ENCODE measurements around the gene CTNNBL1.

Gene CTNNBL1

DNA sequence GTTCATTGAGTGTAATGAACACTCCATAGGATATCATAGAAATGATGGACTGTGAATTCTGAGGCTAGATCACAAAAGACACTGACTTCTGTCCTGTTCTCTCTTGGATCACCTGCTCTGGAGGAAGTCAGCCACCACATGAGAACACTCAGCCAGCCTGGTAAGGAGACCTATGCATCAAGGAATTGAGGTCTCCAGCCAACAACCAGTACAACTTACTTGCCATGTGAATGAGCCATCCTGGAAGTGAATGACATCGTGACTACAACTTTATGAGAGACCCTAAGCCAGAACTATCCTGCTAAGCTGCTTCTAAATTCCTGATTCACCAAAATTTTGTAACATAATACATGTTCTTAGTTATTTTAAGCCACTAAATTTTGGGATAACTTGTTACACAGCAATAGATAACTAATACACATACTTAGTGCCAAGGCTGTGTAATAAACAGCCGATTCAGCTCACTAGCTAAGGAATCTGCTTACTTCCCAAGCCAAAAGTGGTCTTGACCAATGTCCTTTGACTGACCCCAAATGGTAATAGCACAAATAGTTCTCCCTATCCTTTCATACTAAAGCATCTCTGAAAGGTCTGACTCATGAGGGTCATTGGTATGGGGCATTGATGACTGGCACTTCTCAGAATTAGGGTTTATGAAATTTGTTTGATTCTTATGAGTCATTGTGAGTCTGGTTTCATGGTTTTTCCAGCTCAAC lies 6.9 kb upstream of the CTNNBL1 start:
- Histone ChIP-seq H4K12ac (ENCODE audit: low read depth, low read length) (no peak overlapping the region), H2BK5ac (ENCODE audit: low read depth, low read length, poor library complexity) (no peak overlapping the region), H2BK120ac (ENCODE audit: insufficient read depth, low read length, poor library complexity) (no peak overlapping the region), H3K36me3 (ENCODE audit: control insufficient read depth in 1 of 2, insufficient read depth in 2 of 2, low read length in 2 of 2) (no peaks in the 10 kb centered on the region), H3K14ac (ENCODE audit: low read length) (no peak overlapping the region), H3K18ac (ENCODE audit: low read length) (no peak overlapping the region), H3K4me1 (ENCODE audit: control insufficient read depth in 1 of 2, insufficient read depth in 2 of 2, low read length in 2 of 2) (no peaks in the 10 kb centered on the region), H2BK12ac (ENCODE audit: low read length) (no peak overlapping the region), H3K9me3 (ENCODE audit: insufficient read depth, low read depth, low read length) (no peaks in the 10 kb centered on the region), H4K8ac (ENCODE audit: low read depth, low read length) (no peak overlapping the region), H3K79me2 (ENCODE audit: control insufficient read depth, insufficient read depth, low read length, poor library complexity) (no peaks in the 10 kb centered on the region), H3K9ac (ENCODE audit: low read length) (no peak overlapping the region), H2AK5ac (ENCODE audit: low read length) (no peak overlapping the region), H3K27me3 (ENCODE audit: insufficient read depth, low read length) (no peaks in the 10 kb centered on the region), H3K23ac (ENCODE audit: low read length) (no peak overlapping the region), H3K4ac (ENCODE audit: low read depth, low read length) (no peak overlapping the region), H3K4me2 (ENCODE audit: low read length) (no peak overlapping the region), H3K79me1 (ENCODE audit: low read length) (no peaks in the 10 kb centered on the region), H2AFZ (ENCODE audit: insufficient read depth, low read length, poor library complexity) (no peak overlapping the region), H4K91ac (ENCODE audit: low read depth, low read length) (no peak overlapping the region), H3K4me3 (ENCODE audit: low read depth, low read length) (no peak overlapping the region), H3K27ac (ENCODE audit: low read depth, low read length) (no peak overlapping the region)
- no CpG with 5 or more reads among the region's 2 CpGs for WGBS (ENCODE audit: extremely low coverage, insufficient coverage, insufficient read length)
- no peak for DNase-seq

DNA sequence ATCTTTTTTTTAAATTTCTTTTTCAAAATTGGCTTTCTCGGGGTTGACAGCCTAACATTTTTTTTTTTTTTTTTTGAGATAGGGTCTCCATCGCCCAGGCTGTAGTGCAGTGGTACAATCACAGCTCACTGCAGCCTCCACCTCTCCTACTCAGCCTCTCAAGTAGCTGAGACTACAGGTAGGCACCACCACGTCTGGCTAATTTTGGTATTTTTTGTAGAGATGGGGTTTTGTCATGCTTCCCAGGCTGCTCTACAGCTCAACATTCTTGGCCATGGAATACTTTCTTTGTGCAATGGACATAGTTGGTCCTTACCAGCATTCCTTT lies 6.4 kb upstream of the CTNNBL1 start:
- WGBS (ENCODE audit: extremely low coverage, insufficient coverage, insufficient read length): no CpG with 5 or more reads among the region's 3 CpGs
- H3K14ac ChIP-seq (ENCODE audit: low read length): no peak overlapping the region
- no peak overlapping the region for H4K12ac ChIP-seq (ENCODE audit: low read depth, low read length)
- H2BK12ac ChIP-seq (ENCODE audit: low read length): no peak overlapping the region
- DNase-seq: no peak
- no peak overlapping the region for H3K4me2 ChIP-seq (ENCODE audit: low read length)
- H3K79me2 ChIP-seq (ENCODE audit: control insufficient read depth, insufficient read depth, low read length, poor library complexity): no peaks in the 10 kb centered on the region
- H3K9ac ChIP-seq (ENCODE audit: low read length): no peak overlapping the region
- no peak overlapping the region for H3K4me3 ChIP-seq (ENCODE audit: low read depth, low read length)
- no peak overlapping the region for H3K18ac ChIP-seq (ENCODE audit: low read length)
- H3K36me3 ChIP-seq (ENCODE audit: control insufficient read depth in 1 of 2, insufficient read depth in 2 of 2, low read length in 2 of 2): no peaks in the 10 kb centered on the region
- no peaks in the 10 kb centered on the region for H3K4me1 ChIP-seq (ENCODE audit: control insufficient read depth in 1 of 2, insufficient read depth in 2 of 2, low read length in 2 of 2)
- H2AFZ ChIP-seq (ENCODE audit: insufficient read depth, low read length, poor library complexity): no peak overlapping the region
- no peaks in the 10 kb centered on the region for H3K9me3 ChIP-seq (ENCODE audit: insufficient read depth, low read depth, low read length)
- no peak overlapping the region for H2BK5ac ChIP-seq (ENCODE audit: low read depth, low read length, poor library complexity)
- H2BK120ac ChIP-seq (ENCODE audit: insufficient read depth, low read length, poor library complexity): no peak overlapping the region
- H3K27ac ChIP-seq (ENCODE audit: low read depth, low read length): no peak overlapping the region
- no peak overlapping the region for H4K8ac ChIP-seq (ENCODE audit: low read depth, low read length)
- no peak overlapping the region for H4K91ac ChIP-seq (ENCODE audit: low read depth, low read length)
- no peak overlapping the region for H3K4ac ChIP-seq (ENCODE audit: low read depth, low read length)
- H3K23ac ChIP-seq (ENCODE audit: low read length): no peak overlapping the region
- H2AK5ac ChIP-seq (ENCODE audit: low read length): no peak overlapping the region
- H3K27me3 ChIP-seq (ENCODE audit: insufficient read depth, low read length): no peaks in the 10 kb centered on the region
- H3K79me1 ChIP-seq (ENCODE audit: low read length): no peaks in the 10 kb centered on the region

DNA sequence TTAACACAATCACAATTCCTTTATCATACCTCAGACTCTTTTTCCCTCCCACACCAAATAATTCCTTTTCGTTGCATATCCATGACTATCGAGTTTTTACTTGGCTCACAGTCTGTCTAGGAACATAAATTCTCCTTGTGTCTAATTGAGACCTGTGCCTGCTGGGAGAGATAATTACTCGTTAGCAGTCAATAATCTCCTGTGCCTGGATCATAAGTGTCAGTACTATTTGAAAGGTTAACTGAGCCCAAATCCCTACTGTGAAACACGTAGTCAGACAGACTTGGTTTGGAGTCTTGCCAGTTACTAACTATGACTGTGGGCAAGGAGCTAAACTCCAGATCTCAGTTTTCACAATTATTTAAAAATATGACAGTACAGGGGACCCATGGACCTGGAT lies 5.7 kb upstream of the CTNNBL1 start:
- no peak for DNase-seq
- Histone ChIP-seq H3K79me1 (ENCODE audit: low read length) (no peaks in the 10 kb centered on the region), H2BK120ac (ENCODE audit: insufficient read depth, low read length, poor library complexity) (no peak overlapping the region), H3K4me2 (ENCODE audit: low read length) (no peak overlapping the region), H3K14ac (ENCODE audit: low read length) (no peak overlapping the region), H3K27ac (ENCODE audit: low read depth, low read length) (no peak overlapping the region), H3K23ac (ENCODE audit: low read length) (no peak overlapping the region), H3K27me3 (ENCODE audit: insufficient read depth, low read length) (no peaks in the 10 kb centered on the region), H3K36me3 (ENCODE audit: control insufficient read depth in 1 of 2, insufficient read depth in 2 of 2, low read length in 2 of 2) (no peaks in the 10 kb centered on the region), H3K9me3 (ENCODE audit: insufficient read depth, low read depth, low read length) (no peaks in the 10 kb centered on the region), H2AK5ac (ENCODE audit: low read length) (no peak overlapping the region), H3K9ac (ENCODE audit: low read length) (no peak overlapping the region), H3K4me1 (ENCODE audit: control insufficient read depth in 1 of 2, insufficient read depth in 2 of 2, low read length in 2 of 2) (peaks cover 0 to under 1% of the 10 kb centered on the region in 2 experiments), H3K4ac (ENCODE audit: low read depth, low read length) (no peak overlapping the region), H4K12ac (ENCODE audit: low read depth, low read length) (no peak overlapping the region), H3K79me2 (ENCODE audit: control insufficient read depth, insufficient read depth, low read length, poor library complexity) (no peaks in the 10 kb centered on the region), H2AFZ (ENCODE audit: insufficient read depth, low read length, poor library complexity) (no peak overlapping the region), H2BK5ac (ENCODE audit: low read depth, low read length, poor library complexity) (no peak overlapping the region), H4K91ac (ENCODE audit: low read depth, low read length) (no peak overlapping the region), H4K8ac (ENCODE audit: low read depth, low read length) (no peak overlapping the region), H2BK12ac (ENCODE audit: low read length) (no peak overlapping the region), H3K18ac (ENCODE audit: low read length) (no peak overlapping the region), H3K4me3 (ENCODE audit: low read depth, low read length) (no peak overlapping the region)
- WGBS (ENCODE audit: extremely low coverage, insufficient coverage, insufficient read length): 100% methylated on average over 1 of the region's 4 CpGs

DNA sequence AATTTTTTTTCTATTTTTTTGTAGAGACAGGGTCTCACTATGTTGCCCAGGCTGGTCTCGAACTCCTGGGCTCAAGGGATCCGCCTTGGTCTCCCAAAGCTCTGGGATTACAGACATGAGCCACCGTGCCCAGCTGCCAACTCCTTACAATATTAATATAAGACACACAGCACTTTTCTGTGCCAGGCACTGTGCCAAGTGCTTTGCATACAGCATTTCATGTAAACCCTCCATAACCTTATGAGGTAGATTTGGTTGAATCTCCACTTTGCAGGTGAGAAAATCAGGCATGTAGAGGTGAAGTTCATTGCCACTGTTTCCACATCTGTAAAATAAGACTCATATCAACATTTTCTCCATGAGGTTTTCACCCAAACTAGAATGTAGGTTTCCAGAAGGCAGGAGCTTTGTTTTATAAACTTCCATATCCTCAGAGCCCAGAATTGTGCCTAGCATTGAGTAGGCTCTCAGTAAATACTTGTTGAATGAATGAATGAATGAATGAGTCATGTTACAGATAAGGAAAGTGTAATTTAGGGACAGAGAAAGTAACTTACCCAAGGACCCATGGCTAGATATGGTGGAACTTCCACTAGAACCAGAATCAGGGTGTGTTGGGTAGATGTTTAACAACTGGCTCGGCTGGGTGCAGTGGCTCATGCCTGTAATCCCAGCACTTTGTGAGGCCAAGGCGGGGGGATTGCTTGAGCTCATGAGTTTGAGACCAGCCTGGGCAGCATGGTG lies 3.0 kb upstream of the CTNNBL1 start:
- Histone ChIP-seq H4K91ac (ENCODE audit: low read depth, low read length) (no peak overlapping the region), H3K14ac (ENCODE audit: low read length) (no peak overlapping the region), H2AFZ (ENCODE audit: insufficient read depth, low read length, poor library complexity) (no peak overlapping the region), H3K4me3 (ENCODE audit: low read depth, low read length) (no peak overlapping the region), H3K9me3 (ENCODE audit: insufficient read depth, low read depth, low read length) (no peaks in the 10 kb centered on the region), H3K4ac (ENCODE audit: low read depth, low read length) (no peak overlapping the region), H3K79me2 (ENCODE audit: control insufficient read depth, insufficient read depth, low read length, poor library complexity) (peaks cover 8% of the 10 kb centered on the region), H3K18ac (ENCODE audit: low read length) (no peak overlapping the region), H3K4me2 (ENCODE audit: low read length) (no peak overlapping the region), H3K27ac (ENCODE audit: low read depth, low read length) (no peak overlapping the region), H3K27me3 (ENCODE audit: insufficient read depth, low read length) (no peaks in the 10 kb centered on the region), H3K9ac (ENCODE audit: low read length) (no peak overlapping the region), H2BK5ac (ENCODE audit: low read depth, low read length, poor library complexity) (no peak overlapping the region), H2AK5ac (ENCODE audit: low read length) (no peak overlapping the region), H4K8ac (ENCODE audit: low read depth, low read length) (no peak overlapping the region), H2BK120ac (ENCODE audit: insufficient read depth, low read length, poor library complexity) (no peak overlapping the region), H4K12ac (ENCODE audit: low read depth, low read length) (no peak overlapping the region), H2BK12ac (ENCODE audit: low read length) (no peak overlapping the region), H3K36me3 (ENCODE audit: control insufficient read depth in 1 of 2, insufficient read depth in 2 of 2, low read length in 2 of 2) (no peaks in the 10 kb centered on the region), H3K79me1 (ENCODE audit: low read length) (no peaks in the 10 kb centered on the region), H3K4me1 (ENCODE audit: control insufficient read depth in 1 of 2, insufficient read depth in 2 of 2, low read length in 2 of 2) (peaks cover 6% of the 10 kb centered on the region in 2 experiments), H3K23ac (ENCODE audit: low read length) (no peak overlapping the region)
- DNase-seq: no peak
- no CpG with 5 or more reads among the region's 5 CpGs for WGBS (ENCODE audit: extremely low coverage, insufficient coverage, insufficient read length)
